Measurements from ENCODE around the gene MPZL2.

Gene MPZL2

DNA sequence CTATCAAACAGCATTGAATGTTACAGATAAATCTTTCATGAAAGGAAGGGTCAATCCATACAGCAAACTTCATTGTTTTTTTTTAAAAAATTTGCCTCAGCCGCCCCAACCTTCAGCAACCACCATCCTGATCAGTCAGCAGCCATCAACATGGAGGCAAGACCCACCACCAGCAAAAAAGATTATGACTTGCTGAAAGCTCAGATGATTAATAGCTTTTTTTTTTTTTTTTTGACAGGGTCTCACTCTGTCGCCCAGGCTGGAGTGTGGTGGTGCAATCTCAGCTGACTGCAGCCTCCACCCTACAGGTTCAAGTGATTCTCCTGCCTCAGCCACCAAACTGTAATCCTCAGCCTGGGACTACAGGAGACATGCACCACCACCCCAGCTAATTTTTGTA, 22.4 kb upstream of the MPZL2 start:
- H3K4me3 ChIP-seq (ENCODE audit: low read depth, low read length), result no peak overlapping the region
- no peak for TF ChIP-seq CTCF (IDR thresholded peaks at IDR 0.05; ENCODE audit: low read depth, low read length, missing control alignments)
- DNase-seq (ENCODE audit: low read depth), result no peak
- in situ Hi-C loops (cut with HindIII; ENCODE audit: low sequenced_read_pairs), result no loop called here

DNA sequence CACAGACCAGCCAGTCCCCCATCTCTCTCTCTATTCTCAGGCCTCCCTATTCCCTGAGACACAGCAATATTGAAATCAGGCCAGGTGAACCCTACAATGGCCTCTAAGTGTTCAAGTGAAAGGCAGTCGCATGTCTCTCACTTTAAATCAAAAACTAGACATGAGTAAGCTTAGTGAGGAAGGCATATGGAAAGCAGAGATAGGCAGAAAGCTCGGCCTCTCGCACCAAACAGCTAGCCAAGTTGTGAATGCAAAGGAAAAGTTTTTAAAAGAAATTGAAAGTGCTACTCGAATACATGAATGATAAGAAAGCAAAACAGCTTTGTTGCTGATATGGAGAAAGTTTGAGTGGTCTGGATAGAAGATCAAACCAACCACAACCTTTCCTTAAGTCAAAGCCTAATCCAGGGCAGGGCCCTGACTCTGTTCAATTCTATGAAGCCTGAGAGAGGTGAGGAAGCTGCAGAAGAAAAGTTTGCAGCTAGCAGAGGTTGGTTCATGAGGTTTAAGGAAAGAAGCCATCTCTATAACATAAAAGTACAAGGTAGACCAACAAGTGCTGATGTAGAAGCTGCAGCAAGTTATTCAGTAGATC, 19.8 kb upstream of the MPZL2 start:
- TF ChIP-seq CTCF (IDR thresholded peaks at IDR 0.05; ENCODE audit: low read depth, low read length, missing control alignments), result no peak
- in situ Hi-C loops (cut with HindIII; ENCODE audit: low sequenced_read_pairs), result no loop called here
- DNase-seq (ENCODE audit: low read depth), result no peak
- no peak overlapping the region for H3K4me3 ChIP-seq (ENCODE audit: low read depth, low read length)

DNA sequence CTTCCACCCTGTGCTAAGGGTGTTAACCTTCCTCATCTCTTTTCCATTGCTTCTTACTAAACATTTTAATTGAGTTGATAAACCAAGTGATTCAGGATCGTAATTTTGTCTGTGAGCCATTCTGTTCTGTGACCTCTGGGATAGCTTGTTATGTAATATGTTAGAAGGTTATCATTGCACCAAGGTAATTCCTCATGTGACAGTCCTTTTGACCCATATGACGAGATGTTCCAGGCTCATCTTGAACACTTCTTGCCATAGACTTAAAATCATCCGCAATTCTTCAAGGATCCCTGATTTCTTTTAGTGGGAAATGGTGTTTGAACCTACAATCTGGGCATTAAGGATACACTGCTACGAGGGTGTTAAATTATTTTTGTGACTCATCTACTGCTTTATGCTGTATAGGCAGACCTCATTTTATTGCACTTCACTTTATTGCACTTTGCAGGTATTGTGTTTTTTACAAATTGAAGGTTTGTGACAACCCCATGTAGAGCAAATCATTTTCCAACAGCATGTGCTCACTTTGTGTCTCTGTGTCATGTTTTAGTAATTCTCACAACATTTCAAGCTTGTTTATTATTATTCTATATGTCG, 19.0 kb upstream of the MPZL2 start:
- no peak for TF ChIP-seq CTCF (IDR thresholded peaks at IDR 0.05; ENCODE audit: low read depth, low read length, missing control alignments)
- in situ Hi-C loops (cut with HindIII; ENCODE audit: low sequenced_read_pairs), result no loop called here
- no peak for DNase-seq (ENCODE audit: low read depth)
- H3K4me3 ChIP-seq (ENCODE audit: low read depth, low read length), result no peak overlapping the region

DNA sequence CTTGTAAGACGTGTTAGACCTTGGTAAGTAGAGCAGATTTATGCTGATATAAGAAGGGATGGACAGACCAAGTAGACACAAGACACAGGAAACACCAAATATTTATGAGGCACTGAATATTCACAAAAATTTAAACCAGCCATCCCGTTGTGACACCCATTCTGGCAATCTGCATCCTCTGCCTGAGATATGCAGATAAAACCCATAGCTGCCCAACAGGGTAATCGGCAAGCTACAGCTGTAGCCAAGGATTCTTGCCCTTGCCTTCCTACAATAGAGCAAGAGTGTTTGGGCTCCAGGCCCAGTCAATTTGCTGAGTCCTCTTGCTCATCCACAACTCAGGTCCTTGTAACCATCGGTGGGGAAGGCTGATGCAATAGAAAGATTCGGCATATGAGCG, 18.5 kb upstream of the MPZL2 start:
- no peak for DNase-seq (ENCODE audit: low read depth)
- in situ Hi-C loops (cut with HindIII; ENCODE audit: low sequenced_read_pairs), result no loop called here
- TF ChIP-seq CTCF (IDR thresholded peaks at IDR 0.05; ENCODE audit: low read depth, low read length, missing control alignments), result no peak
- H3K4me3 ChIP-seq (ENCODE audit: low read depth, low read length), result no peak overlapping the region

GRCh38 chr11:118281284-118281683, 17.2 kb upstream of the MPZL2 start:
- TF ChIP-seq CTCF (IDR thresholded peaks at IDR 0.05; ENCODE audit: low read depth, low read length, missing control alignments), result no peak
- no peak for DNase-seq (ENCODE audit: low read depth)
- in situ Hi-C loops (cut with HindIII; ENCODE audit: low sequenced_read_pairs), result no loop called here
- no peak overlapping the region for H3K4me3 ChIP-seq (ENCODE audit: low read depth, low read length)

- no peak for DNase-seq (ENCODE audit: low read depth)
- no peak overlapping the region for H3K4me3 ChIP-seq (ENCODE audit: low read depth, low read length)
- TF ChIP-seq CTCF (IDR thresholded peaks at IDR 0.05; ENCODE audit: low read depth, low read length, missing control alignments), result no peak
- in situ Hi-C loops (cut with HindIII; ENCODE audit: low sequenced_read_pairs), result no loop called here
Observed at GRCh38 chr11:118277312-118277711, 13.2 kb upstream of the MPZL2 start.
